ENCODE data around the gene GDF10. TPM values are rescaled to one million over a fixed set of nuclear protein-coding genes. Genes with fewer than 3 reads are reported as not detected.

Gene GDF10
- total and polyA plus RNA-seq, 9 of the 15 experiments (the other 6 are each of a cell fraction or from before 2014, with no cell fraction given): 0.03 to 0.20 (median 0.11) TPM; not detected in 6

DNA sequence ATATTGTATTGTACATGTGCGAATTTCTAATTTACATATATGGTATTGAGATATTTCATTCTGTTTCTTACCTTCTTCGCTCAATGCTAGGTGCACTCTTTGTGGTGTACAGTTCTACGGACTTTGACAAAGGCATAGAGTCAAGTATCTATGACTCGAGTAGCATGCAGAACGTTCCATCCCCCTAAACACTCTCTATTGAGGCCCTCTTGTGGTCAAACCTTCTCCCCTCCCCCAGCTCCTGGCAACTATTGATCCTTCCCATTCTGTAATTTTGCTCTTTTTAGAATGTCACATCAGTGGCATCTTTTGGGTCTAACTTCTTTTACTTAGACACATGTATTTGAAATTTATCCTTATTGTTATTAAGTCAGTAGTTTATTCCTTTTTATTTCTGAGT is 30.7 kb upstream of the GDF10 start:
- Histone ChIP-seq H3K27ac (ENCODE audit: extremely low read depth, low read depth, low read length) (no peak overlapping the region), H3K27me3 (ENCODE audit: control insufficient read depth in 2 of 2, insufficient read depth in 2 of 2, low read length in 2 of 2) (peaks cover 4 to 16% of the 10 kb centered on the region in 2 experiments; a peak in 2 of 5 replicates), H3K9ac (ENCODE audit: insufficient read depth in 1 of 2, low read depth in 2 of 2, low read length in 2 of 2) (no peak overlapping the region), H2AFZ (ENCODE audit: low read depth, low read length) (no peak overlapping the region), H4K20me1 (replicated peaks; ENCODE audit: control insufficient read depth, insufficient read depth, low read length) (no peaks in the 10 kb centered on the region), H3K36me3 (ENCODE audit: control insufficient read depth, insufficient read depth, low read length) (no peaks in the 10 kb centered on the region), H3K9me3 (replicated peaks; ENCODE audit: control insufficient read depth, insufficient read depth, low read depth, low read length) (no peaks in the 10 kb centered on the region), H3K9me1 (ENCODE audit: control insufficient read depth, insufficient read depth, low read length) (no peaks in the 10 kb centered on the region), H3K4me3 (no peak overlapping the region), H3K4me2 (ENCODE audit: insufficient read depth, low read length) (no peak overlapping the region), H3K4me1 (replicated peaks in 1 of 2; ENCODE audit: control insufficient read depth in 2 of 2, insufficient read depth in 2 of 2, low read length in 2 of 2) (no peaks in the 10 kb centered on the region), H3K79me2 (ENCODE audit: control insufficient read depth, insufficient read depth, low read length) (no peaks in the 10 kb centered on the region)
- intact Hi-C loops (cut with micrococcal nuclease) (no loop called here), in situ Hi-C loops (cut with MboI) (no loop called here)
- ChIA-PET CTCF (ENCODE audit: low intra/inter-chr PET ratio) (no interaction called here), POLR2A (interaction anchor here (1.0 to 1.7 kb wide), 2 partner anchors 9 to 15 kb away, joined by 3 to 4 read pairs; no protein-coding TSS in a partner anchor)
- DNase-seq (ENCODE audit: extremely low read depth in 1 of 4, low spot score in 3 of 4) (peak in 2 of 4 experiments; percentile 21 to 22), ATAC-seq (peak; percentile 51; the same call in 2 of the 3 replicates), FAIRE-seq (no peak)
- WGBS (ENCODE audit: insufficient coverage, low coverage, missing lambda C conversion rate): 6% methylated on average over 5 of the region's 5 CpGs
- BruUV-seq (replicated peaks): no TSS peak
- TF ChIP-seq RBFOX2 (IDR thresholded peaks at IDR 0.05; ENCODE audit: low read depth, low read length) (no peak), NFATC3 (IDR thresholded peaks at IDR 0.05) (no peak), RAD21 (CRISPR knock-in tag; conservative IDR thresholded peaks at IDR 0.05 in 1 of 2, IDR thresholded peaks at IDR 0.05 in 1 of 2) (peak in 1 of 2 experiments; percentile 36; a peak in 2 of 4 replicates), GABPB1 (CRISPR knock-in tag; IDR thresholded peaks at IDR 0.05) (no peak), ARHGAP35 (IDR thresholded peaks at IDR 0.05; ENCODE audit: partially characterized antibody) (no peak), CTCF (IDR thresholded peaks at IDR 0.05 in 2 of 3, conservative IDR thresholded peaks at IDR 0.05 in 1 of 3; ENCODE audit: insufficient read depth in 2 of 3, low read depth in 1 of 3, low read length in 3 of 3) (peak; percentile 15 to 37 (median 36); a peak in 3 of 6 replicates), ATF1 (CRISPR knock-in tag; IDR thresholded peaks at IDR 0.05) (no peak), ATF1 (tag; IDR thresholded peaks at IDR 0.05) (no peak), RB1 (IDR thresholded peaks at IDR 0.05; ENCODE audit: low read depth) (no peak)
- TF ChIP-seq, protein P1, sequence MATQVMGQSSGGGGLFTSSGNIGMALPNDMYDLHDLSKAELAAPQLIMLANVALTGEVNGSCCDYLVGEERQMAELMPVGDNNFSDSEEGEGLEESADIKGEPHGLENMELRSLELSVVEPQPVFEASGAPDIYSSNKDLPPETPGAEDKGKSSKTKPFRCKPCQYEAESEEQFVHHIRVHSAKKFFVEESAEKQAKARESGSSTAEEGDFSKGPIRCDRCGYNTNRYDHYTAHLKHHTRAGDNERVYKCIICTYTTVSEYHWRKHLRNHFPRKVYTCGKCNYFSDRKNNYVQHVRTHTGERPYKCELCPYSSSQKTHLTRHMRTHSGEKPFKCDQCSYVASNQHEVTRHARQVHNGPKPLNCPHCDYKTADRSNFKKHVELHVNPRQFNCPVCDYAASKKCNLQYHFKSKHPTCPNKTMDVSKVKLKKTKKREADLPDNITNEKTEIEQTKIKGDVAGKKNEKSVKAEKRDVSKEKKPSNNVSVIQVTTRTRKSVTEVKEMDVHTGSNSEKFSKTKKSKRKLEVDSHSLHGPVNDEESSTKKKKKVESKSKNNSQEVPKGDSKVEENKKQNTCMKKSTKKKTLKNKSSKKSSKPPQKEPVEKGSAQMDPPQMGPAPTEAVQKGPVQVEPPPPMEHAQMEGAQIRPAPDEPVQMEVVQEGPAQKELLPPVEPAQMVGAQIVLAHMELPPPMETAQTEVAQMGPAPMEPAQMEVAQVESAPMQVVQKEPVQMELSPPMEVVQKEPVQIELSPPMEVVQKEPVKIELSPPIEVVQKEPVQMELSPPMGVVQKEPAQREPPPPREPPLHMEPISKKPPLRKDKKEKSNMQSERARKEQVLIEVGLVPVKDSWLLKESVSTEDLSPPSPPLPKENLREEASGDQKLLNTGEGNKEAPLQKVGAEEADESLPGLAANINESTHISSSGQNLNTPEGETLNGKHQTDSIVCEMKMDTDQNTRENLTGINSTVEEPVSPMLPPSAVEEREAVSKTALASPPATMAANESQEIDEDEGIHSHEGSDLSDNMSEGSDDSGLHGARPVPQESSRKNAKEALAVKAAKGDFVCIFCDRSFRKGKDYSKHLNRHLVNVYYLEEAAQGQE (IDR thresholded peaks at IDR 0.05; ENCODE audit: borderline replicate concordance): 0 out of 2 replicates have a peak, but pooled peaks have one; percentile 6
- TF ChIP-seq, protein P1 (CRISPR knock-in tag; IDR thresholded peaks at IDR 0.05; ENCODE audit: low read depth): no peak

Measured in K562 (cell line).